HK-2 (cell line): Measurements from ENCODE around the gene KIF5C.

ENCODE experiments used
- DNase-seq: peaks from one replicate; pipeline ENCODE4 v3.0.0-alpha.2; 2018; ENCODE audit not compliant: unreplicated experiment

The KIF5C gene

GRCh38 chr2:148989882-148990493 is 115.0 kb downstream of the KIF5C start:
- peak; percentile 18 for DNase-seq

GRCh38 chr2:148990968-148991367 is 115.9 kb downstream of the KIF5C start:
- no peak for DNase-seq

- no peak for DNase-seq
Measured at GRCh38 chr2:148992448-148992847, 117.4 kb downstream of the KIF5C start.

- no peak for DNase-seq
Measured at GRCh38 chr2:148993351-148993750, 118.3 kb downstream of the KIF5C start.

- DNase-seq, result no peak
Measured at GRCh38 chr2:148994341-148994740, 119.3 kb downstream of the KIF5C start.

GRCh38 chr2:148996805-148997204 is 121.8 kb downstream of the KIF5C start:
- no peak for DNase-seq

GRCh38 chr2:148998165-148998830 is 123.3 kb downstream of the KIF5C start:
- DNase-seq, result no peak

- DNase-seq, result no peak
Measured at GRCh38 chr2:148998831-148999200, 123.8 kb downstream of the KIF5C start.

- no peak for DNase-seq
Measured at GRCh38 chr2:148999451-148999921, 124.5 kb downstream of the KIF5C start.

- DNase-seq, result no peak
Measured at GRCh38 chr2:149000158-149000938, 125.3 kb downstream of the KIF5C start.

- no peak for DNase-seq
Measured at GRCh38 chr2:149001496-149001895, 126.5 kb downstream of the KIF5C start.

- no peak for DNase-seq
Measured at GRCh38 chr2:149002378-149002890, 127.4 kb downstream of the KIF5C start.

- DNase-seq, result no peak
Measured at GRCh38 chr2:149002891-149003740, 128.1 kb downstream of the KIF5C start.

- DNase-seq, result no peak
Measured at GRCh38 chr2:149004836-149005235, 129.8 kb downstream of the KIF5C start.

- DNase-seq, result no peak
Measured at GRCh38 chr2:149005471-149006077, 130.5 kb downstream of the KIF5C start.

GRCh38 chr2:149006883-149007543 is 132.0 kb downstream of the KIF5C start:
- no peak for DNase-seq

GRCh38 chr2:149008381-149008780 is 133.4 kb downstream of the KIF5C start:
- DNase-seq, result no peak

GRCh38 chr2:149009576-149010461 is 134.8 kb downstream of the KIF5C start:
- DNase-seq, result no peak

GRCh38 chr2:149012545-149012944 is 137.5 kb downstream of the KIF5C start:
- no peak for DNase-seq

GRCh38 chr2:149015501-149015900 is 140.5 kb downstream of the KIF5C start:
- DNase-seq, result no peak
